K562 (cell line): ENCODE measurements around the gene TYW1. TPM values are rescaled to one million over a fixed set of nuclear protein-coding genes. Genes with fewer than 3 reads are reported as not detected.
A peak's percentile ranks its signal among the peaks of the same experiment; 100 is the strongest.

Experiments used
- BACH1 ChIP-seq: fragments of 200-800 bp; sonication (Bioruptor generic); IDR thresholded peaks from 2 replicates; pipeline ENCODE4 v1.6.1; 2016; ENCODE audit warnings: missing genetic modification characterization, missing compliant biosample characterization
- CEBPZ ChIP-seq: fragments of 150-350 bp; IDR thresholded peaks from 2 replicates; pipeline ENCODE4 v1.6.1; 2014; ENCODE audit warnings: low read depth, mild to moderate bottlenecking, low read length, borderline replicate concordance
- COPS2 ChIP-seq: fragments of 450-650 bp; conservative IDR thresholded peaks from 2 replicates; pipeline ENCODE4 v1.6.1; 2016; ENCODE audit warnings: mild to moderate bottlenecking, moderate library complexity
- EP300 ChIP-seq: IDR thresholded peaks from 2 replicates; pipeline ENCODE4 v1.6.1; 2012; ENCODE audit warnings: low read length, improper control_type of control experiment
- ETV6 ChIP-seq, 3 experiments: fragments of 150-350 bp in 1 of 3; sonication (generic) in 1 of 3; formaldehyde crosslinking in 1 of 3; IDR thresholded peaks; 2 replicates each; pipeline versions ENCODE4 v1.6.1 to v1.8.0; 2014 to 2022; ENCODE audit warnings: borderline replicate concordance in 2 of 3, low read depth in 2 of 3, antibody characterized with exemption in 1 of 3, low read length in 1 of 3, mild to moderate bottlenecking in 1 of 3, missing genetic modification reagents in 1 of 3
- FOXA3 ChIP-seq, 2 experiments: fragments of 450-650 bp in 1 of 2; sonication (generic) in 1 of 2; formaldehyde crosslinking; IDR thresholded peaks in 1 of 2; conservative IDR thresholded peaks in 1 of 2; 2 replicates each; pipeline versions ENCODE4 v1.4.0 to v1.8.0; 2020 to 2022; ENCODE audit warnings: mild to moderate bottlenecking in 2 of 2, missing genetic modification reagents in 1 of 2
- GATAD2B ChIP-seq: fragments of 450-650 bp; IDR thresholded peaks from 2 replicates; pipeline ENCODE4 v1.6.1; 2017; ENCODE audit warnings: mild to moderate bottlenecking, borderline replicate concordance
- KDM4B ChIP-seq, 2 experiments: fragments of 450-650 bp in 1 of 2; sonication (generic) in 1 of 2; IDR thresholded peaks; 2 replicates each; pipeline ENCODE4 v1.6.1; 2016 to 2017; ENCODE audit warnings: borderline replicate concordance in 2 of 2, antibody characterized with exemption in 1 of 2, low read depth in 1 of 2, mild to moderate bottlenecking in 1 of 2
- SMAD4 ChIP-seq: fragments of 250-450 bp; sonication (Bioruptor Pico); conservative IDR thresholded peaks from 2 replicates; pipeline ENCODE4 v1.8.0; 2021; ENCODE audit warnings: inconsistent platforms, mild to moderate bottlenecking, moderate library complexity
- TAF1 ChIP-seq: IDR thresholded peaks from 2 replicates; pipeline ENCODE4 v1.6.1; 2011; ENCODE audit warnings: mild to moderate bottlenecking, low read length, moderate library complexity; ENCODE audit not compliant: insufficient read depth, control insufficient read depth, severe bottlenecking; ENCODE audit errors: extremely low read depth
- TFAM ChIP-seq: fragments of 250-450 bp; sonication (Bioruptor Pico); conservative IDR thresholded peaks from 2 replicates; pipeline ENCODE4 v1.5.0; 2021; ENCODE audit warnings: mild to moderate bottlenecking, moderate library complexity
- VEZF1 ChIP-seq: fragments of 200-800 bp; sonication (Bioruptor generic); IDR thresholded peaks from 2 replicates; pipeline ENCODE4 v1.6.1; 2017; ENCODE audit warnings: missing genetic modification characterization, missing compliant biosample characterization
- YBX1 ChIP-seq: fragments of 450-650 bp; IDR thresholded peaks from 2 replicates; pipeline ENCODE4 v1.7.1; 2016; ENCODE audit warnings: mild to moderate bottlenecking
- YY1 ChIP-seq, 3 experiments: IDR thresholded peaks; 2 replicates each; pipeline ENCODE4 v1.6.1; 2011; ENCODE audit warnings: low read length in 2 of 3, mild to moderate bottlenecking in 2 of 3, moderate library complexity in 2 of 3, borderline replicate concordance in 1 of 3, control low read depth in 1 of 3, low read depth in 1 of 3; ENCODE audit not compliant: insufficient read depth in 3 of 3, insufficient replicate concordance in 2 of 3, control insufficient read depth in 1 of 3, insufficient read length in 1 of 3; ENCODE audit errors: extremely low read depth in 1 of 3
- ZBED1 ChIP-seq: IDR thresholded peaks from 2 replicates; pipeline ENCODE4 v1.6.1; 2014
- ZNF232 ChIP-seq: sonication (generic); formaldehyde crosslinking; IDR thresholded peaks from 2 replicates; pipeline ENCODE4 v1.8.0; 2022; ENCODE audit warnings: mild to moderate bottlenecking, missing genetic modification reagents
- ZNF511 ChIP-seq: sonication (generic); formaldehyde crosslinking; IDR thresholded peaks from 2 replicates; pipeline ENCODE4 v1.8.0; 2022; ENCODE audit warnings: mild to moderate bottlenecking, missing genetic modification reagents
- ZNF696 ChIP-seq: fragments of 250-450 bp; sonication (Bioruptor Pico); conservative IDR thresholded peaks from 2 replicates; pipeline ENCODE4 v1.4.0; 2020; ENCODE audit warnings: mild to moderate bottlenecking, moderate library complexity
- polyA plus RNA-seq, 8 experiments: library from polyadenylated mRNA; depleted of rRNA in 4 of 8; stranded (reverse) in 5 of 8; unstranded in 3 of 8; fragments of >200 nt; fragmentation: Nextera tagmentation in 2 of 8; fragmentation: Illumina TruSeq in 1 of 8; extraction: Ambion mirVana in 2 of 8; extraction: Trizol in 1 of 8; gene quantifications; 2 replicates each; pipeline versions ENCODE4 v1.2.1 to v1.2.3, GENCODE V29; 2011 to 2014; ENCODE audit warnings: inconsistent platforms in 1 of 8, missing spikeins in 1 of 8
- total RNA-seq, 7 experiments: library from RNA; depleted of rRNA in 6 of 7; stranded (reverse); fragments of >200 nt in 6 of 7; fragmentation: Illumina TruSeq in 2 of 7; extraction: Trizol in 2 of 7; gene quantifications; 2 replicates each; pipeline versions ENCODE4 v1.2.1 to v1.2.3, GENCODE V29; 2011 to 2021; ENCODE audit warnings: low replicate concordance in 1 of 7
- TF ChIP-seq, protein P1 (sequence below): sonication (generic); formaldehyde crosslinking; IDR thresholded peaks from 2 replicates; pipeline ENCODE4 v1.8.1; 2023; ENCODE audit warnings: mild to moderate bottlenecking, missing genetic modification reagents

TYW1 gene
- total and polyA plus RNA-seq, 9 of the 15 experiments (the other 6 are each of a cell fraction or from before 2014, with no cell fraction given) = 17.4 to 32.0 (median 26.2) TPM

DNA sequence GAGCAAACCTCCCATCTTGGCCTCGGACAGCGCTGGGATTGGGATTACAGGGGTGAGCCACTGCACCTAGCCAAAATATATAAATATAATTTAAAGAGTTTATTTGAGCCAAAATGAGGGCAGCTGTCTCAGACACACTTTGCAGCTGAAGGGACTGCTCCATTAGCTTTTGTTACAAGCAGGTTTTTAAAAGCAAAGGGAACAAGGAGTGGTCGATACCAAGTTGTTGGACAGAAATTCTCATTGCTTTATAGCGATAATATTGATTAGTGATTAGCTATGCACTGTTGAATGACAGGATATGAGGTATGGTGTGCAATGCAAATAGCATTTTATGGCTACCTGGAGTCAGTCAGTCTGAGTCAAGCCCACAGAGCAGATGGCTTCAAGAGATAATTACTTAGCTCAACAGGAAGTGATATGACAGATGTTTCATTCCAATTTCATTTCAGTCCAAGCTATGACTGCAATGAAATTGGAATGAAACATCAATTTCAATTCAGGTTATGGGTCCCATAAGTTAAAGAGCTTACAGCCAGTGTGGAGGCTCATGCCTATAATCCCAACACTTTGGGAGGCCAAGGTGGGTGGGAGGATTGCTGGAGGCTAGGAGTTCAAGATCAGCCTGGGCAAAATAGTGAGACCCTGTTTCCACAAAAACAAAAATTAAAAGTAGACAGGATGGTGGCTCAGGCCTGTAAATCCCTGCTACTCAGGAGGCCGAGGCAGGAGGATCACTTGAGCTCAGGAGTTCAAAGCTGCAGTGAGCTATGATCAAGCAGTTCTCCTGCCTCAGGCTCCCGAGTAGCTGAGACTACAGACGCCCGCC, 23.1 kb downstream of the TYW1 start (continued):
- TF ChIP-seq VEZF1 (CRISPR knock-in tag) = peak; percentile 16; the same call in 1 of the 2 replicates
- TF ChIP-seq EP300 = peak; percentile 96
- TF ChIP-seq TAF1 = no peak
- TF ChIP-seq, protein P1, sequence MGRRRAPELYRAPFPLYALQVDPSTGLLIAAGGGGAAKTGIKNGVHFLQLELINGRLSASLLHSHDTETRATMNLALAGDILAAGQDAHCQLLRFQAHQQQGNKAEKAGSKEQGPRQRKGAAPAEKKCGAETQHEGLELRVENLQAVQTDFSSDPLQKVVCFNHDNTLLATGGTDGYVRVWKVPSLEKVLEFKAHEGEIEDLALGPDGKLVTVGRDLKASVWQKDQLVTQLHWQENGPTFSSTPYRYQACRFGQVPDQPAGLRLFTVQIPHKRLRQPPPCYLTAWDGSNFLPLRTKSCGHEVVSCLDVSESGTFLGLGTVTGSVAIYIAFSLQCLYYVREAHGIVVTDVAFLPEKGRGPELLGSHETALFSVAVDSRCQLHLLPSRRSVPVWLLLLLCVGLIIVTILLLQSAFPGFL = no peak
- TF ChIP-seq ZNF511 (CRISPR knock-in tag) = no peak
- no peak for TF ChIP-seq ZNF696 (CRISPR knock-in tag)
- TF ChIP-seq KDM4B (IDR thresholded peaks at IDR 0.05; ENCODE audit: borderline replicate concordance in 2 of 2, low read depth in 1 of 2) = no peak
- TF ChIP-seq BACH1 (tag) = no peak
- TF ChIP-seq YY1 (IDR thresholded peaks at IDR 0.05; ENCODE audit: borderline replicate concordance in 1 of 3, control insufficient read depth in 1 of 3, extremely low read depth in 1 of 3, insufficient read depth in 3 of 3, insufficient read length in 1 of 3, insufficient replicate concordance in 2 of 3, low read depth in 1 of 3, low read length in 2 of 3) = no peak
- TF ChIP-seq FOXA3 (CRISPR knock-in tag; conservative IDR thresholded peaks at IDR 0.05 in 1 of 2, IDR thresholded peaks at IDR 0.05 in 1 of 2) = peak in 1 of 2 experiments; percentile 70; a peak in 2 of 4 replicates
- no peak for TF ChIP-seq ZNF232 (CRISPR knock-in tag)
- no peak for TF ChIP-seq YBX1
- TF ChIP-seq GATAD2B = peak; percentile 92; the same call in 1 of the 2 replicates
- TF ChIP-seq ZBED1 = no peak
- no peak for TF ChIP-seq ETV6 (IDR thresholded peaks at IDR 0.05; ENCODE audit: borderline replicate concordance in 1 of 2, low read depth in 2 of 2, low read length in 1 of 2)
- TF ChIP-seq ETV6 (CRISPR knock-in tag; IDR thresholded peaks at IDR 0.05; ENCODE audit: borderline replicate concordance) = no peak
- TF ChIP-seq COPS2 = no peak
- no peak for TF ChIP-seq TFAM (CRISPR knock-in tag)
- TF ChIP-seq CEBPZ = no peak
- peak; percentile 88 for TF ChIP-seq SMAD4 (CRISPR knock-in tag)
